HepG2 (cell line): ENCODE results near the gene HOXA4. TPM values are rescaled to one million over a fixed set of nuclear protein-coding genes. Genes with fewer than 3 reads are reported as not detected.

ENCODE experiments used
- ATM ChIP-seq: fragments of 450-650 bp; IDR thresholded peaks from 2 replicates; pipeline ENCODE4 v1.7.1; 2017; ENCODE audit warnings: mild to moderate bottlenecking, borderline replicate concordance
- EEA1 ChIP-seq: sonication (generic); formaldehyde crosslinking; IDR thresholded peaks from 2 replicates; pipeline ENCODE4 v1.5.1; 2020; ENCODE audit warnings: mild to moderate bottlenecking, missing genetic modification reagents, borderline replicate concordance
- HNF4G ChIP-seq, 2 experiments: sonication (generic) in 1 of 2; formaldehyde crosslinking in 1 of 2; IDR thresholded peaks; 2 replicates each; pipeline versions ENCODE4 v1.4.0 to v1.6.1; 2011 to 2020; ENCODE audit warnings: borderline replicate concordance in 2 of 2, low read depth in 2 of 2, mild to moderate bottlenecking in 2 of 2, low read length in 1 of 2, missing genetic modification reagents in 1 of 2, moderate library complexity in 1 of 2
- MAZ ChIP-seq, 2 experiments: sonication (generic) in 1 of 2; formaldehyde crosslinking in 1 of 2; IDR thresholded peaks; 2 replicates each; pipeline versions ENCODE4 v1.5.0 to v1.6.1; 2012 to 2020; ENCODE audit warnings: low read depth in 2 of 2, mild to moderate bottlenecking in 2 of 2, borderline replicate concordance in 1 of 2, improper control_type of control experiment in 1 of 2, low read length in 1 of 2, missing genetic modification reagents in 1 of 2, moderate library complexity in 1 of 2
- MBNL3 ChIP-seq: fragments of 250-450 bp; sonication (Bioruptor Pico); conservative IDR thresholded peaks from 2 replicates; pipeline ENCODE4 v1.8.0; 2022; ENCODE audit warnings: mild to moderate bottlenecking, inconsistent platforms
- PHF21A ChIP-seq: sonication (generic); formaldehyde crosslinking; IDR thresholded peaks from 2 replicates; pipeline ENCODE4 v1.5.0; 2020; ENCODE audit warnings: mild to moderate bottlenecking, missing genetic modification reagents
- PHF8 ChIP-seq: sonication (generic); formaldehyde crosslinking; IDR thresholded peaks from 2 replicates; pipeline ENCODE4 v1.5.0; 2020; ENCODE audit warnings: missing genetic modification reagents
- SAP130 ChIP-seq: IDR thresholded peaks from 2 replicates; pipeline ENCODE4 v1.6.1; 2016; ENCODE audit warnings: low read depth
- ZBTB20 ChIP-seq: sonication (generic); formaldehyde crosslinking; IDR thresholded peaks from 2 replicates; pipeline ENCODE4 v1.8.1; 2023; ENCODE audit warnings: missing genetic modification reagents, low read depth, mild to moderate bottlenecking, borderline replicate concordance
- ZBTB7B ChIP-seq: sonication (generic); formaldehyde crosslinking; IDR thresholded peaks from 2 replicates; pipeline ENCODE4 v1.4.0; 2020; ENCODE audit warnings: missing genetic modification reagents
- ZFP62 ChIP-seq: sonication (generic); formaldehyde crosslinking; IDR thresholded peaks from 2 replicates; pipeline ENCODE4 v1.4.0; 2020; ENCODE audit warnings: missing genetic modification reagents
- ZFX ChIP-seq: sonication (generic); formaldehyde crosslinking; IDR thresholded peaks from 2 replicates; pipeline ENCODE4 v1.4.0; 2020; ENCODE audit warnings: mild to moderate bottlenecking, low read depth, missing genetic modification reagents, moderate library complexity
- ZFY ChIP-seq: sonication (generic); formaldehyde crosslinking; IDR thresholded peaks from 2 replicates; pipeline ENCODE4 v1.4.0; 2020; ENCODE audit warnings: missing genetic modification reagents
- ZNF75D ChIP-seq: sonication (generic); formaldehyde crosslinking; IDR thresholded peaks from 2 replicates; pipeline ENCODE4 v1.8.1; 2023; ENCODE audit warnings: missing genetic modification reagents, mild to moderate bottlenecking, borderline replicate concordance
- ZNF790 ChIP-seq: sonication (generic); formaldehyde crosslinking; IDR thresholded peaks from 2 replicates; pipeline ENCODE4 v1.8.0; 2022; ENCODE audit warnings: missing genetic modification reagents, mild to moderate bottlenecking, borderline replicate concordance
- polyA plus RNA-seq, 8 experiments: library from polyadenylated mRNA; depleted of rRNA in 3 of 8; stranded (reverse) in 7 of 8; unstranded in 1 of 8; fragments of >200 nt; fragmentation: Illumina TruSeq in 4 of 8; extraction: Trizol in 4 of 8; gene quantifications; 2 replicates each; pipeline versions ENCODE4 v1.2.1 to v1.2.3, GENCODE V29; 2011 to 2016; ENCODE audit warnings: low read depth in 4 of 8, missing spikeins in 1 of 8, mixed read lengths in 1 of 8; ENCODE audit not compliant: insufficient read depth in 1 of 8
- total RNA-seq, 5 experiments: library from RNA; depleted of rRNA; stranded (reverse); fragments of >200 nt; fragmentation: Illumina TruSeq; extraction: Trizol; gene quantifications; 2 replicates each; pipeline ENCODE4 v1.2.3, GENCODE V29; 2016; ENCODE audit warnings: low read depth in 1 of 5
- TF ChIP-seq, protein P1 (sequence below): sonication (generic); formaldehyde crosslinking; IDR thresholded peaks from 2 replicates; pipeline ENCODE4 v1.5.1; 2020; ENCODE audit warnings: missing genetic modification reagents, mild to moderate bottlenecking, borderline replicate concordance
- TF ChIP-seq, protein P2 (sequence below), 2 experiments: sonication (generic) in 1 of 2; formaldehyde crosslinking in 1 of 2; IDR thresholded peaks; 2 replicates each; pipeline versions ENCODE4 v1.4.0 to v1.6.1; 2018 to 2020; ENCODE audit warnings: missing genetic modification reagents in 2 of 2, borderline replicate concordance in 1 of 2, low read depth in 1 of 2, mild to moderate bottlenecking in 1 of 2, missing biosample characterization in 1 of 2
- TF ChIP-seq, protein P3 (sequence below): sonication (generic); formaldehyde crosslinking; IDR thresholded peaks from 2 replicates; pipeline ENCODE4 v1.5.0; 2020; ENCODE audit warnings: mild to moderate bottlenecking, missing genetic modification reagents, moderate library complexity

HOXA4 gene
- total and polyA plus RNA-seq, 2 of the 13 experiments (the other 11 are each of a cell fraction or from before 2014, with no cell fraction given), result 2.4 to 5.4 TPM

DNA sequence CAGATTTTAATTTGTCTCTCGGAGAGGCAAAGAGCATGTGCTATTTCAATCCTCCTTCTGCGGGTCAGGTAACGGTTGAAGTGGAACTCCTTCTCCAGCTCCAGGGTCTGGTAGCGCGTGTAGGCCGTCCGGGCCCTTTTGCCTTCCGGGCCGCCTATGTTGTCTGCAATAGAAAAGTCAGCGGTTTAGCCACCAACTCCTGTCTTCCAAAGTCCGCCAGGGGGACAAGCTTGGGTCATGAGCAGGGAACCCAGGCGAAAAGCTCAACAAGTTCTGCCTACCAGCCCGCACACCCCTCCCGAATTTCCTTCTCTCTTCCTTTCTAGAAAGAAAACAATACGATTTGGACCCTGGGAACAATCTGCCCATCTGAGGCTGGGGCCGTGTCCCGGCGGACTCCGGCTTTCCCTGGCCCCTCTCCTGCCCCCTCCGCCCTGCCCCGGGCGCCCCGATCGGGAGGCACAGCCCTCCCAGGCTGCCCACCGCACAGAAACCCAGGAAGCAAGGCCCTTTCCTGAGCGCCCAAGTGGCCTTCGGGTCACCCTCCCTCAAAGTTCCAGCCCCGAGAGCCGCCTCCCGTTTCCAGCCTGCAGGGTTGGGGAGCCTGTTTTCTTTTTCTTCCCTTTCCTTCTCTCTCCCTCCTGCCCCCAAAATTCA lies 11.5 kb upstream of the HOXA4 start (continued):
- TF ChIP-seq, protein P1, sequence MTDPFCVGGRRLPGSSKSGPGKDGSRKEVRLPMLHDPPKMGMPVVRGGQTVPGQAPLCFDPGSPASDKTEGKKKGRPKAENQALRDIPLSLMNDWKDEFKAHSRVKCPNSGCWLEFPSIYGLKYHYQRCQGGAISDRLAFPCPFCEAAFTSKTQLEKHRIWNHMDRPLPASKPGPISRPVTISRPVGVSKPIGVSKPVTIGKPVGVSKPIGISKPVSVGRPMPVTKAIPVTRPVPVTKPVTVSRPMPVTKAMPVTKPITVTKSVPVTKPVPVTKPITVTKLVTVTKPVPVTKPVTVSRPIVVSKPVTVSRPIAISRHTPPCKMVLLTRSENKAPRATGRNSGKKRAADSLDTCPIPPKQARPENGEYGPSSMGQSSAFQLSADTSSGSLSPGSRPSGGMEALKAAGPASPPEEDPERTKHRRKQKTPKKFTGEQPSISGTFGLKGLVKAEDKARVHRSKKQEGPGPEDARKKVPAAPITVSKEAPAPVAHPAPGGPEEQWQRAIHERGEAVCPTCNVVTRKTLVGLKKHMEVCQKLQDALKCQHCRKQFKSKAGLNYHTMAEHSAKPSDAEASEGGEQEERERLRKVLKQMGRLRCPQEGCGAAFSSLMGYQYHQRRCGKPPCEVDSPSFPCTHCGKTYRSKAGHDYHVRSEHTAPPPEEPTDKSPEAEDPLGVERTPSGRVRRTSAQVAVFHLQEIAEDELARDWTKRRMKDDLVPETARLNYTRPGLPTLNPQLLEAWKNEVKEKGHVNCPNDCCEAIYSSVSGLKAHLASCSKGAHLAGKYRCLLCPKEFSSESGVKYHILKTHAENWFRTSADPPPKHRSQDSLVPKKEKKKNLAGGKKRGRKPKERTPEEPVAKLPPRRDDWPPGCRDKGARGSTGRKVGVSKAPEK, result no peak
- TF ChIP-seq ATM (no peak), ZBTB20 (CRISPR knock-in tag) (no peak), ZFY (CRISPR knock-in tag) (peak; percentile 59), ZNF75D (CRISPR knock-in tag) (no peak), ZFP62 (CRISPR knock-in tag) (no peak), MBNL3 (CRISPR knock-in tag) (no peak), MAZ (IDR thresholded peaks at IDR 0.05; ENCODE audit: borderline replicate concordance, low read depth, low read length) (no peak), MAZ (CRISPR knock-in tag; IDR thresholded peaks at IDR 0.05; ENCODE audit: low read depth) (no peak), EEA1 (no peak), ZBTB7B (CRISPR knock-in tag) (0 out of 2 replicates have a peak, but pooled peaks have one; percentile 1), PHF21A (0 out of 2 replicates have a peak, but pooled peaks have one; percentile 18), ZFX (CRISPR knock-in tag) (peak; percentile 65), ZNF790 (CRISPR knock-in tag) (no peak), HNF4G (IDR thresholded peaks at IDR 0.05; ENCODE audit: borderline replicate concordance, low read depth, low read length) (peak; percentile 16; the same call in 1 of the 2 replicates), HNF4G (CRISPR knock-in tag; IDR thresholded peaks at IDR 0.05; ENCODE audit: borderline replicate concordance, low read depth) (no peak), PHF8 (peak; percentile 64), SAP130 (CRISPR knock-in tag) (peak; percentile 55)
- TF ChIP-seq, protein P2, sequence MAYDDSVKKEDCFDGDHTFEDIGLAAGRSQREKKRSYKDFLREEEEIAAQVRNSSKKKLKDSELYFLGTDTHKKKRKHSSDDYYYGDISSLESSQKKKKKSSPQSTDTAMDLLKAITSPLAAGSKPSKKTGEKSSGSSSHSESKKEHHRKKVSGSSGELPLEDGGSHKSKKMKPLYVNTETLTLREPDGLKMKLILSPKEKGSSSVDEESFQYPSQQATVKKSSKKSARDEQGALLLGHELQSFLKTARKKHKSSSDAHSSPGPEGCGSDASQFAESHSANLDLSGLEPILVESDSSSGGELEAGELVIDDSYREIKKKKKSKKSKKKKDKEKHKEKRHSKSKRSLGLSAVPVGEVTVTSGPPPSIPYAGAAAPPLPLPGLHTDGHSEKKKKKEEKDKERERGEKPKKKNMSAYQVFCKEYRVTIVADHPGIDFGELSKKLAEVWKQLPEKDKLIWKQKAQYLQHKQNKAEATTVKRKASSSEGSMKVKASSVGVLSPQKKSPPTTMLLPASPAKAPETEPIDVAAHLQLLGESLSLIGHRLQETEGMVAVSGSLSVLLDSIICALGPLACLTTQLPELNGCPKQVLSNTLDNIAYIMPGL (CRISPR knock-in tag; IDR thresholded peaks at IDR 0.05; ENCODE audit: borderline replicate concordance in 1 of 2, low read depth in 1 of 2), result peak in 1 of 2 experiments; percentile 67; a peak in 2 of 4 replicates
- TF ChIP-seq, protein P3, sequence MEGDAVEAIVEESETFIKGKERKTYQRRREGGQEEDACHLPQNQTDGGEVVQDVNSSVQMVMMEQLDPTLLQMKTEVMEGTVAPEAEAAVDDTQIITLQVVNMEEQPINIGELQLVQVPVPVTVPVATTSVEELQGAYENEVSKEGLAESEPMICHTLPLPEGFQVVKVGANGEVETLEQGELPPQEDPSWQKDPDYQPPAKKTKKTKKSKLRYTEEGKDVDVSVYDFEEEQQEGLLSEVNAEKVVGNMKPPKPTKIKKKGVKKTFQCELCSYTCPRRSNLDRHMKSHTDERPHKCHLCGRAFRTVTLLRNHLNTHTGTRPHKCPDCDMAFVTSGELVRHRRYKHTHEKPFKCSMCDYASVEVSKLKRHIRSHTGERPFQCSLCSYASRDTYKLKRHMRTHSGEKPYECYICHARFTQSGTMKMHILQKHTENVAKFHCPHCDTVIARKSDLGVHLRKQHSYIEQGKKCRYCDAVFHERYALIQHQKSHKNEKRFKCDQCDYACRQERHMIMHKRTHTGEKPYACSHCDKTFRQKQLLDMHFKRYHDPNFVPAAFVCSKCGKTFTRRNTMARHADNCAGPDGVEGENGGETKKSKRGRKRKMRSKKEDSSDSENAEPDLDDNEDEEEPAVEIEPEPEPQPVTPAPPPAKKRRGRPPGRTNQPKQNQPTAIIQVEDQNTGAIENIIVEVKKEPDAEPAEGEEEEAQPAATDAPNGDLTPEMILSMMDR, result peak; percentile 31; the same call in 1 of the 2 replicates
